ES-I3 (cell line): ENCODE measurements around the gene LACTB.
A peak's percentile ranks its signal among the peaks of the same experiment; 100 is the strongest.

Experiments
- H3K36me3 ChIP-seq: 2 replicates; pipeline ENCODE4 v1.6.1; 2013; ENCODE audit warnings: mild to moderate bottlenecking, low read length, control low read depth, moderate library complexity; ENCODE audit not compliant: insufficient read depth
- H3K4me1 ChIP-seq: 2 replicates; pipeline ENCODE4 v1.6.1; 2013; ENCODE audit warnings: mild to moderate bottlenecking, control low read depth, low read length; ENCODE audit not compliant: insufficient read depth
- H3K9ac ChIP-seq: 2 replicates; pipeline ENCODE4 v1.6.1; 2013; ENCODE audit warnings: low read depth, mild to moderate bottlenecking, low read length, moderate library complexity
- H3K9me3 ChIP-seq: 2 replicates; pipeline ENCODE4 v1.6.1; 2013; ENCODE audit warnings: mild to moderate bottlenecking, low read length, moderate library complexity; ENCODE audit not compliant: control insufficient read depth, insufficient read depth

LACTB gene

GRCh38 chr15:63126726-63127125 is 5.1 kb downstream of the LACTB start:
- no peak overlapping the region for H3K9ac ChIP-seq
- no peaks in the 10 kb centered on the region for H3K9me3 ChIP-seq
- peaks cover 3% of the 10 kb centered on the region; the same call in 1 of the 2 replicates for H3K4me1 ChIP-seq
- H3K36me3 ChIP-seq: no peaks in the 10 kb centered on the region

- Histone ChIP-seq H3K36me3 (no peaks in the 10 kb centered on the region), H3K9ac (no peak overlapping the region), H3K9me3 (no peaks in the 10 kb centered on the region), H3K4me1 (no peaks in the 10 kb centered on the region)
Observed at GRCh38 chr15:63133786-63134185, 12.1 kb downstream of the LACTB start.

- no peaks in the 10 kb centered on the region for H3K4me1 ChIP-seq
- H3K9ac ChIP-seq: no peak overlapping the region
- H3K9me3 ChIP-seq: no peaks in the 10 kb centered on the region
- H3K36me3 ChIP-seq: no peaks in the 10 kb centered on the region
Observed at GRCh38 chr15:63134245-63134985, 12.8 kb downstream of the LACTB start.

- H3K9ac ChIP-seq: no peak overlapping the region
- H3K9me3 ChIP-seq: no peaks in the 10 kb centered on the region
- H3K36me3 ChIP-seq: no peaks in the 10 kb centered on the region
Observed at GRCh38 chr15:63135281-63135680, 13.6 kb downstream of the LACTB start.

GRCh38 chr15:63135804-63136203 is 14.1 kb downstream of the LACTB start:
- no peak overlapping the region for H3K9ac ChIP-seq
- no peaks in the 10 kb centered on the region for H3K9me3 ChIP-seq
- H3K4me1 ChIP-seq: no peaks in the 10 kb centered on the region
- no peaks in the 10 kb centered on the region for H3K36me3 ChIP-seq

More at GRCh38 chr15:63135281-63135680, 13.6 kb downstream of the LACTB start:
- H3K4me1 ChIP-seq: no peaks in the 10 kb centered on the region

GRCh38 chr15:63136742-63137141 is 15.1 kb downstream of the LACTB start:
- Histone ChIP-seq H3K4me1 (no peaks in the 10 kb centered on the region), H3K9ac (no peak overlapping the region), H3K9me3 (no peaks in the 10 kb centered on the region), H3K36me3 (no peaks in the 10 kb centered on the region)

- H3K9me3 ChIP-seq: no peaks in the 10 kb centered on the region
Observed at GRCh38 chr15:63140936-63141335, 19.3 kb downstream of the LACTB start.

GRCh38 chr15:63145426-63145825 is 23.8 kb downstream of the LACTB start:
- no peaks in the 10 kb centered on the region for H3K36me3 ChIP-seq
- H3K4me1 ChIP-seq: no peaks in the 10 kb centered on the region
- no peaks in the 10 kb centered on the region for H3K9me3 ChIP-seq
- H3K9ac ChIP-seq: no peak overlapping the region

More at GRCh38 chr15:63140936-63141335, 19.3 kb downstream of the LACTB start:
- H3K9ac ChIP-seq: no peak overlapping the region
- no peaks in the 10 kb centered on the region for H3K4me1 ChIP-seq
- no peaks in the 10 kb centered on the region for H3K36me3 ChIP-seq

GRCh38 chr15:63146684-63147083 is 25.0 kb downstream of the LACTB start:
- Histone ChIP-seq H3K9ac (no peak overlapping the region), H3K36me3 (peaks cover 3% of the 10 kb centered on the region), H3K4me1 (no peaks in the 10 kb centered on the region), H3K9me3 (no peaks in the 10 kb centered on the region)

GRCh38 chr15:63151665-63152064 is 30.0 kb downstream of the LACTB start:
- H3K4me1 ChIP-seq: no peaks in the 10 kb centered on the region
- no peaks in the 10 kb centered on the region for H3K9me3 ChIP-seq
- H3K9ac ChIP-seq: no peak overlapping the region
- H3K36me3 ChIP-seq: peaks cover 12% of the 10 kb centered on the region

GRCh38 chr15:63155486-63155885 is 33.8 kb downstream of the LACTB start:
- Histone ChIP-seq H3K36me3 (peaks cover 12% of the 10 kb centered on the region), H3K9me3 (no peaks in the 10 kb centered on the region), H3K9ac (no peak overlapping the region; the same call in 1 of the 2 replicates), H3K4me1 (no peaks in the 10 kb centered on the region)

- H3K4me1 ChIP-seq: no peaks in the 10 kb centered on the region
- H3K9ac ChIP-seq: peak overlapping the region; percentile 76
- H3K9me3 ChIP-seq: no peaks in the 10 kb centered on the region
- H3K36me3 ChIP-seq: peaks cover 12% of the 10 kb centered on the region
Observed at GRCh38 chr15:63156086-63156710, 34.5 kb downstream of the LACTB start.

GRCh38 chr15:63156755-63157117 is 35.1 kb downstream of the LACTB start:
- H3K9ac ChIP-seq: peak overlapping the region; percentile 76
- no peaks in the 10 kb centered on the region for H3K9me3 ChIP-seq
- peaks cover 9% of the 10 kb centered on the region for H3K36me3 ChIP-seq
- no peaks in the 10 kb centered on the region for H3K4me1 ChIP-seq

- Histone ChIP-seq H3K9me3 (no peaks in the 10 kb centered on the region), H3K9ac (peak within 1 kb of the TSS; percentile 76), H3K4me1 (no peaks in the 10 kb centered on the region), H3K36me3 (peaks cover 9% of the 10 kb centered on the region)
Observed at GRCh38 chr15:63157118-63157843, 35.6 kb downstream of the LACTB start, which contains the start of gene RPS27L. Gene RPS27L, minus strand, starts transcription at chr15:63157477. Its CDS starts 72 bp downstream, at chr15:63157405.
